Lower lobe of right lung (tissue), 2 donors: ENCODE results near the gene MRPL17. TPM values are rescaled to one million over a fixed set of nuclear protein-coding genes. Genes with fewer than 3 reads are reported as not detected.
"Not testable (repeated sequence)": the region's sequence is repeated elsewhere in the genome, so short reads cannot be mapped to it uniquely, and the experiment has no call there.

Experiments
- ATAC-seq, 2 donors: fragments of 200-7000 bp; cut with Tn5 transposase; one replicate each; pipeline ENCODE4 v1.9.1; 2020 to 2022; ENCODE audit warnings: mild to moderate bottlenecking in 2 of 2, moderate library complexity in 2 of 2
- DNase-seq: peaks from one replicate; pipeline ENCODE4 v3.0.0-alpha.2; 2020
- H3K27ac ChIP-seq: fragments of 200-600 bp; one replicate; pipeline ENCODE4 v1.8.0; 2022
- H3K27me3 ChIP-seq: fragments of 200-600 bp; one replicate; pipeline ENCODE4 v1.8.0; 2022; ENCODE audit warnings: low read depth
- H3K36me3 ChIP-seq: fragments of 200-600 bp; one replicate; pipeline ENCODE4 v1.8.0; 2022; ENCODE audit warnings: mild to moderate bottlenecking
- H3K4me1 ChIP-seq: fragments of 200-600 bp; one replicate; pipeline ENCODE4 v1.8.0; 2022
- H3K4me3 ChIP-seq: fragments of 200-600 bp; one replicate; pipeline ENCODE4 v1.8.0; 2022; ENCODE audit warnings: mild to moderate bottlenecking
- H3K9me3 ChIP-seq: fragments of 200-600 bp; one replicate; pipeline ENCODE4 v1.8.0; 2022
- intact Hi-C: fragments of 100-400 bp; cut with DNase I; formaldehyde crosslinking; loops from one replicate; pipeline ENCODE4 v1.11.0; 2022
- total RNA-seq: library from RNA; stranded (reverse); fragmentation: NEBNext Ultra II Directional; extraction: Animal tissue kit (Norgen Biotek cat#: 25700); gene quantifications from one replicate; pipeline ENCODE4 v1.2.1, GENCODE V29; 2021
- TF ChIP-seq, protein P1 (sequence below): fragments of 200-600 bp; IDR thresholded peaks from one replicate; pipeline ENCODE4 v1.8.0; 2022; ENCODE audit warnings: antibody characterized with exemption, mild to moderate bottlenecking
- donor health status: DM: no; HTN: yes; CAD: no; lungs with severe emphysema.

Gene MRPL17
- total RNA-seq, 1 donor from 2014 or later, result 34.2 TPM

DNA sequence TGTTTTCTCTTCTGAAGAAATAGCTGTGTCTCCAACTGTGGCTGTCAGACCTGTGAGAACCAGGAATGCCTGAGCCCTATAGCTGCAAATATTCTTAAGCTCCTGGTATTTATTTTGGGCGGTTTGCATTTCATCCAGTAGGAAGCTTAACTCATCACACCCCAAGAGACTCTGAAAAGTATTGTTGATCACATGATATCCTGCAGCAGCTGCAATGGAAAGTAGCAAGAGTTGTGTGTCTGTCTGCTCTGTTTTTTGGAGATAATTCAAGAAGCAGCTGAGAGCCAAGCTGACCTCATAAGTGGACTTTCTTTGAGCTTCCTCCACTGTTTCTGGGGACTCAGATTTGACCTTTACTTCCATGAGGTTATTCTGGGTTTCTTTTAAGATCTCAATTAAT, 36.4 kb upstream of the MRPL17 start:
- Histone ChIP-seq H3K36me3 (no peaks in the 10 kb centered on the region), H3K27me3 (no peaks in the 10 kb centered on the region), H3K9me3 (no peaks in the 10 kb centered on the region), H3K27ac (no peak overlapping the region), H3K4me1 (no peaks in the 10 kb centered on the region), H3K4me3 (no peak overlapping the region)
- no peak for ATAC-seq
- DNase-seq, result no peak
- intact Hi-C loops, result no loop called here
- TF ChIP-seq, protein P1, sequence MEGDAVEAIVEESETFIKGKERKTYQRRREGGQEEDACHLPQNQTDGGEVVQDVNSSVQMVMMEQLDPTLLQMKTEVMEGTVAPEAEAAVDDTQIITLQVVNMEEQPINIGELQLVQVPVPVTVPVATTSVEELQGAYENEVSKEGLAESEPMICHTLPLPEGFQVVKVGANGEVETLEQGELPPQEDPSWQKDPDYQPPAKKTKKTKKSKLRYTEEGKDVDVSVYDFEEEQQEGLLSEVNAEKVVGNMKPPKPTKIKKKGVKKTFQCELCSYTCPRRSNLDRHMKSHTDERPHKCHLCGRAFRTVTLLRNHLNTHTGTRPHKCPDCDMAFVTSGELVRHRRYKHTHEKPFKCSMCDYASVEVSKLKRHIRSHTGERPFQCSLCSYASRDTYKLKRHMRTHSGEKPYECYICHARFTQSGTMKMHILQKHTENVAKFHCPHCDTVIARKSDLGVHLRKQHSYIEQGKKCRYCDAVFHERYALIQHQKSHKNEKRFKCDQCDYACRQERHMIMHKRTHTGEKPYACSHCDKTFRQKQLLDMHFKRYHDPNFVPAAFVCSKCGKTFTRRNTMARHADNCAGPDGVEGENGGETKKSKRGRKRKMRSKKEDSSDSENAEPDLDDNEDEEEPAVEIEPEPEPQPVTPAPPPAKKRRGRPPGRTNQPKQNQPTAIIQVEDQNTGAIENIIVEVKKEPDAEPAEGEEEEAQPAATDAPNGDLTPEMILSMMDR, result no peak

GRCh38 chr11:6717426-6717825, 34.3 kb upstream of the MRPL17 start:
- Histone ChIP-seq H3K27ac (no peak overlapping the region), H3K9me3 (no peaks in the 10 kb centered on the region), H3K4me3 (no peak overlapping the region), H3K4me1 (no peaks in the 10 kb centered on the region), H3K27me3 (no peaks in the 10 kb centered on the region), H3K36me3 (no peaks in the 10 kb centered on the region)
- TF ChIP-seq, protein P1, result no peak
- ATAC-seq (no peak), DNase-seq (no peak)
- intact Hi-C loops, result no loop called here

DNA sequence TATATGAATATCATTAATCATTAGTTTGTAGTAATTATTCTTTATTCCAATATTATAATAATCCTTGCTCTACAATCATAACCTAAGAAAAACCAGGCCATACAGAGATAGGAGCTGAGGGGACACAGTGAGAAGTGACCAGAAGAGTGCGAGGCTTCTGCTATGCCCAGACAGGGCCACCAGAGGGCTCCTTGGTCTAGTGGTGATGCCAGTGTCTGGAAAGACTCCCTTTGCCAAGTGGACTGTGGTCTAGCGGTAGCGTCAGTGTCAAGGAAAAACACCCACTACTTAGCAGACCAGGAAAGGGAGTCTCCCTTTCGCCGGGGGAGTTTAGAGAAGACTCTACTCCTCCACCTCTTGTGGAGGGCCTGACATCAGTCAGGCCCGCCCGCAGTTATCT, 28.4 kb upstream of the MRPL17 start:
- H3K4me3 ChIP-seq, DNase-seq, H3K36me3 ChIP-seq, H3K9me3 ChIP-seq, H3K27ac ChIP-seq, H3K27me3 ChIP-seq, intact Hi-C loops, ATAC-seq, H3K4me1 ChIP-seq: not testable (repeated sequence)
- TF ChIP-seq, protein P1, result peak; percentile 41

DNA sequence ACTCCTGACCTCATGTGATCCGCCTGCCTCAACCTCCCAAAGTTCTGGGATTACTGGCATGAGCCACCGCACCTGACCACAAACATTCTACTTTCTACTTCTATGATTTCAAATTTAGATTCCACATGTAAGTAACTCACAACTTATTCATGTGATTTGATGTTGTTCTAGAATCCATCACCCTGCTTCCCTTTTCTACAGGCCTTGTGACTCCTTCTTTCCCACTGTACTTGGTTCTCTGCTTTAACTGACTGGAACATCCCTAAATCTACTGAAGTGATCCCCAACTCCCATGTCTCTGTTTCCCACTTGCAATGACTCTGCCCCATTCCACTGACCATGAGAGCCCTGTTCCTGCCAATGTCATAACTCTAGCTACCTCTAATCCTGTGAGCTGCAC, 25.7 kb upstream of the MRPL17 start:
- Histone ChIP-seq H3K4me1 (peaks cover 4% of the 10 kb centered on the region), H3K27me3 (no peaks in the 10 kb centered on the region)
- intact Hi-C loops, result no loop called here

DNA sequence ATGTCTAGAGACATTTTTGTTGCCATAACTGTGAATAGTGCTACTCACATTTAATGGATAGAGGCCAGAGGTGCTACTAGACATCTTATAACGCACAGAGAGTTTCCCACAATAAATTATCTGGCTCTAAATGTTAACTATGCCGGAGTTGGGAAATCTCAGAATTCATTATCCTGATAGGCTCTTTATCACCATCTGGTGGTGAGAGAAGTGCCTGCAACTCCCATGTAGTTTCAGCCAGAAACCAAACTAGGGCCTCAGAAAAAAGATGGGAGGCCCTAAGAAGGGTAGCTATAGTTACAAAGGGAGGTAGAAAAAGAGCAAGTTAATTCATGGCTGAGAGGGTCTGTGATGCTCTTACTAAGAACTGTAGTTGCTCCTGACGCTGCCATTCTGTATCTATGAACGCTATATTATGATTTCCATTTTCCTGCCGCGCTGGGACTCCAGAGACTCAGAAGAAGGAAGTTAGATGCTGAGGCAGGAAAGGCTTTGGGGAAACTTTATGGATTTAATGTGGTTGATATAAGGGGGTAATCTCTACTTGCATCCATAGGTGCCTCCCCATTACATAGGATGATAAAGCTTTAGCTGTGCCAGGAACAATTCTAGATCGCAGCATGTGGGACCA, 22.9 kb upstream of the MRPL17 start:
- H3K36me3 ChIP-seq, result no peaks in the 10 kb centered on the region
- no peaks in the 10 kb centered on the region for H3K9me3 ChIP-seq
- H3K4me3 ChIP-seq, result no peak overlapping the region
- no peak overlapping the region for H3K27ac ChIP-seq
- ATAC-seq (peak; percentile 63 to 70), DNase-seq (no peak)
- no peaks in the 10 kb centered on the region for H3K27me3 ChIP-seq
- TF ChIP-seq, protein P1, result peak; percentile 86
- intact Hi-C loops, result no loop called here
- peaks cover 11% of the 10 kb centered on the region for H3K4me1 ChIP-seq

More for the DNA sequence above, 25.7 kb upstream of the MRPL17 start:
- no peak for ATAC-seq
- H3K9me3 ChIP-seq, result no peaks in the 10 kb centered on the region
- no peak overlapping the region for H3K27ac ChIP-seq
- TF ChIP-seq, protein P1, result no peak
- no peak overlapping the region for H3K4me3 ChIP-seq
- no peaks in the 10 kb centered on the region for H3K36me3 ChIP-seq
- no peak for DNase-seq
